Panc1 (cell line): ENCODE data around the gene MYH14. TPM values are rescaled to one million over a fixed set of nuclear protein-coding genes. Genes with fewer than 3 reads are reported as not detected.

Experiments
- ATAC-seq: fragments of 200-7000 bp; cut with Tn5 transposase; 2 replicates; pipeline ENCODE4 v1.9.1; 2020; ENCODE audit warnings: mild to moderate bottlenecking, moderate library complexity
- BruUV-seq: library from RNA; stranded (reverse); fragments of 400-500 nt; replicated peaks from 2 replicates; lab custom pipeline; 2021; lab: Mats Ljungman, UMichigan
- CTCF ChIA-PET: fragments of 300-600 bp; sonication (Branson Sonifier 250); formaldehyde crosslinking; loops from one replicate; lab custom pipeline; 2022; ENCODE audit warnings: antibody characterized with exemption; lab: Charles Lee
- POLR2A ChIA-PET: fragments of 300-600 bp; sonication (Branson Sonifier 250); formaldehyde crosslinking; loops from one replicate; lab custom pipeline; 2022; ENCODE audit warnings: antibody characterized with exemption; lab: Charles Lee
- DNase-seq: peaks from one replicate; pipeline ENCODE4 v3.0.0-alpha.2; 2010; ENCODE audit warnings: low read depth, low spot score
- H3K27ac ChIP-seq: 2 replicates; pipeline ENCODE4 v1.5.1; 2011; ENCODE audit warnings: mild to moderate bottlenecking, low read length, inconsistent platforms
- H3K27me3 ChIP-seq: fragments of 200-500 bp; sonication (Bioruptor generic); 2 replicates; pipeline ENCODE4 v1.6.0; 2014; ENCODE audit warnings: low read length, inconsistent platforms; ENCODE audit not compliant: control insufficient read depth, insufficient read depth
- H3K36me3 ChIP-seq: fragments of 200-500 bp; sonication (Bioruptor generic); 2 replicates; pipeline ENCODE4 v1.5.1; 2014; ENCODE audit warnings: inconsistent platforms, mild to moderate bottlenecking, low read length, moderate library complexity; ENCODE audit not compliant: control insufficient read depth, insufficient read depth
- H3K4me1 ChIP-seq: 2 replicates; pipeline ENCODE4 v1.5.1; 2011; ENCODE audit warnings: inconsistent platforms, mild to moderate bottlenecking, low read length, moderate library complexity; ENCODE audit not compliant: control insufficient read depth, insufficient read depth
- H3K4me3 ChIP-seq, 2 experiments: 2 replicates each; pipeline ENCODE4 v1.5.1; 2011 to 2012; ENCODE audit warnings: low read depth in 2 of 2, low read length in 2 of 2, mild to moderate bottlenecking in 2 of 2, inconsistent platforms in 1 of 2, moderate library complexity in 1 of 2
- H3K9me3 ChIP-seq: fragments of 200-500 bp; sonication (Bioruptor generic); 2 replicates; pipeline ENCODE4 v1.5.1; 2014; ENCODE audit warnings: low read depth, mild to moderate bottlenecking, inconsistent platforms, low read length, moderate library complexity; ENCODE audit not compliant: control insufficient read depth, insufficient read depth
- POLR2AphosphoS5 ChIP-seq: IDR thresholded peaks from 2 replicates; pipeline ENCODE4 v1.6.1; 2012; ENCODE audit warnings: mild to moderate bottlenecking, low read depth, low read length, moderate library complexity
- SIN3A ChIP-seq: IDR thresholded peaks from 2 replicates; pipeline ENCODE4 v1.6.1; 2012; ENCODE audit warnings: low read depth, mild to moderate bottlenecking, low read length, moderate library complexity, borderline replicate concordance; ENCODE audit not compliant: insufficient read depth
- TCF7L2 ChIP-seq: IDR thresholded peaks from 2 replicates; pipeline ENCODE4 v1.6.1; 2011; ENCODE audit warnings: mild to moderate bottlenecking, low read depth, low read length, inconsistent platforms
- in situ Hi-C: cut with HindIII; loops from 2 replicates; pipeline ENCODE4 v1.10.0; 2016; ENCODE audit warnings: low sequenced_read_pairs, low pct_unique_long_range_greater_than_20kb
- intact Hi-C: fragments of 100-400 bp; cut with micrococcal nuclease; formaldehyde crosslinking; loops from one replicate; pipeline ENCODE4 v1.10.0; 2022; ENCODE audit not compliant: unreplicated experiment
- total RNA-seq: library from RNA; stranded (reverse); gene quantifications from one replicate; pipeline ENCODE4 v1.2.1, GENCODE V29; 2021; ENCODE audit not compliant: unreplicated experiment
- TF ChIP-seq, protein P1 (sequence below), 2 experiments: IDR thresholded peaks; 2 replicates each; pipeline ENCODE4 v1.6.1; 2011 to 2012; ENCODE audit warnings: low read depth in 2 of 2, control low read depth in 1 of 2, low read length in 1 of 2, mild to moderate bottlenecking in 1 of 2, moderate library complexity in 1 of 2; ENCODE audit not compliant: insufficient read depth in 1 of 2
- TF ChIP-seq, protein P2 (sequence below): fragments of 450-650 bp; IDR thresholded peaks from 2 replicates; pipeline ENCODE4 v1.5.1; 2017; ENCODE audit warnings: mild to moderate bottlenecking

MYH14 gene
- total RNA-seq, 1 experiment from 2014 or later: 23.8 TPM

GRCh38 chr19:50315773-50316448 lies 112.5 kb downstream of the MYH14 start:
- Histone ChIP-seq H3K9me3 (no peaks in the 10 kb centered on the region), H3K27me3 (no peaks in the 10 kb centered on the region), H3K4me1 (peaks cover 4% of the 10 kb centered on the region; the same call in 1 of the 2 replicates), H3K27ac (peak overlapping the region; percentile 17; the same call in 1 of the 2 replicates), H3K4me3 (peak overlapping the region; percentile 33 to 48), H3K36me3 (no peaks in the 10 kb centered on the region)
- TF ChIP-seq, protein P1, sequence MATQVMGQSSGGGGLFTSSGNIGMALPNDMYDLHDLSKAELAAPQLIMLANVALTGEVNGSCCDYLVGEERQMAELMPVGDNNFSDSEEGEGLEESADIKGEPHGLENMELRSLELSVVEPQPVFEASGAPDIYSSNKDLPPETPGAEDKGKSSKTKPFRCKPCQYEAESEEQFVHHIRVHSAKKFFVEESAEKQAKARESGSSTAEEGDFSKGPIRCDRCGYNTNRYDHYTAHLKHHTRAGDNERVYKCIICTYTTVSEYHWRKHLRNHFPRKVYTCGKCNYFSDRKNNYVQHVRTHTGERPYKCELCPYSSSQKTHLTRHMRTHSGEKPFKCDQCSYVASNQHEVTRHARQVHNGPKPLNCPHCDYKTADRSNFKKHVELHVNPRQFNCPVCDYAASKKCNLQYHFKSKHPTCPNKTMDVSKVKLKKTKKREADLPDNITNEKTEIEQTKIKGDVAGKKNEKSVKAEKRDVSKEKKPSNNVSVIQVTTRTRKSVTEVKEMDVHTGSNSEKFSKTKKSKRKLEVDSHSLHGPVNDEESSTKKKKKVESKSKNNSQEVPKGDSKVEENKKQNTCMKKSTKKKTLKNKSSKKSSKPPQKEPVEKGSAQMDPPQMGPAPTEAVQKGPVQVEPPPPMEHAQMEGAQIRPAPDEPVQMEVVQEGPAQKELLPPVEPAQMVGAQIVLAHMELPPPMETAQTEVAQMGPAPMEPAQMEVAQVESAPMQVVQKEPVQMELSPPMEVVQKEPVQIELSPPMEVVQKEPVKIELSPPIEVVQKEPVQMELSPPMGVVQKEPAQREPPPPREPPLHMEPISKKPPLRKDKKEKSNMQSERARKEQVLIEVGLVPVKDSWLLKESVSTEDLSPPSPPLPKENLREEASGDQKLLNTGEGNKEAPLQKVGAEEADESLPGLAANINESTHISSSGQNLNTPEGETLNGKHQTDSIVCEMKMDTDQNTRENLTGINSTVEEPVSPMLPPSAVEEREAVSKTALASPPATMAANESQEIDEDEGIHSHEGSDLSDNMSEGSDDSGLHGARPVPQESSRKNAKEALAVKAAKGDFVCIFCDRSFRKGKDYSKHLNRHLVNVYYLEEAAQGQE (IDR thresholded peaks at IDR 0.05; ENCODE audit: insufficient read depth in 1 of 2, low read depth in 2 of 2, low read length in 1 of 2): no peak
- TF ChIP-seq SIN3A (no peak), TCF7L2 (no peak), POLR2AphosphoS5 (no peak)
- TF ChIP-seq, protein P2, sequence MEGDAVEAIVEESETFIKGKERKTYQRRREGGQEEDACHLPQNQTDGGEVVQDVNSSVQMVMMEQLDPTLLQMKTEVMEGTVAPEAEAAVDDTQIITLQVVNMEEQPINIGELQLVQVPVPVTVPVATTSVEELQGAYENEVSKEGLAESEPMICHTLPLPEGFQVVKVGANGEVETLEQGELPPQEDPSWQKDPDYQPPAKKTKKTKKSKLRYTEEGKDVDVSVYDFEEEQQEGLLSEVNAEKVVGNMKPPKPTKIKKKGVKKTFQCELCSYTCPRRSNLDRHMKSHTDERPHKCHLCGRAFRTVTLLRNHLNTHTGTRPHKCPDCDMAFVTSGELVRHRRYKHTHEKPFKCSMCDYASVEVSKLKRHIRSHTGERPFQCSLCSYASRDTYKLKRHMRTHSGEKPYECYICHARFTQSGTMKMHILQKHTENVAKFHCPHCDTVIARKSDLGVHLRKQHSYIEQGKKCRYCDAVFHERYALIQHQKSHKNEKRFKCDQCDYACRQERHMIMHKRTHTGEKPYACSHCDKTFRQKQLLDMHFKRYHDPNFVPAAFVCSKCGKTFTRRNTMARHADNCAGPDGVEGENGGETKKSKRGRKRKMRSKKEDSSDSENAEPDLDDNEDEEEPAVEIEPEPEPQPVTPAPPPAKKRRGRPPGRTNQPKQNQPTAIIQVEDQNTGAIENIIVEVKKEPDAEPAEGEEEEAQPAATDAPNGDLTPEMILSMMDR: no peak
- ATAC-seq: peak; percentile 80
- in situ Hi-C loops (no loop called here), intact Hi-C loops (no loop called here)
- ChIA-PET POLR2A (no interaction called here), CTCF (interaction anchor here (0.5 to 0.9 kb wide), 3 partner anchors 10 to 160 kb away, joined by 3 to 8 read pairs (median 4); partner anchors contain the start of gene KCNC3)
- no peak for DNase-seq
- BruUV-seq: no TSS peak

- in situ Hi-C loops (no loop called here), intact Hi-C loops (no loop called here)
- Histone ChIP-seq H3K27ac (no peak overlapping the region), H3K4me1 (peaks cover 4% of the 10 kb centered on the region; the same call in 1 of the 2 replicates), H3K36me3 (no peaks in the 10 kb centered on the region), H3K4me3 (no peak overlapping the region), H3K9me3 (no peaks in the 10 kb centered on the region), H3K27me3 (no peaks in the 10 kb centered on the region)
- ChIA-PET CTCF (no interaction called here), POLR2A (no interaction called here)
- DNase-seq (no peak), ATAC-seq (no peak)
- TF ChIP-seq TCF7L2: no peak
- no peak for TF ChIP-seq SIN3A
- TF ChIP-seq, protein P1 (IDR thresholded peaks at IDR 0.05; ENCODE audit: insufficient read depth in 1 of 2, low read depth in 2 of 2, low read length in 1 of 2): no peak
- TF ChIP-seq, protein P2: no peak
- no peak for TF ChIP-seq POLR2AphosphoS5
- no TSS peak for BruUV-seq
Measured at GRCh38 chr19:50317115-50317514, 113.7 kb downstream of the MYH14 start.
